ENCODE results near the gene PARVA.

The PARVA gene

GRCh38 chr11:12376259-12377081 lies 901 bp upstream of the PARVA start:
- DNase-seq = no peak

GRCh38 chr11:12377824-12378593 lies 638 bp downstream of the PARVA start:
- no peak for DNase-seq

- no peak for DNase-seq
These were observed 3.4 kb downstream of the PARVA start for GRCh38 chr11:12380565-12381325.

- no peak for DNase-seq
These were observed 4.5 kb downstream of the PARVA start for GRCh38 chr11:12381875-12382274.

- DNase-seq = no peak
These were observed 5.1 kb downstream of the PARVA start for GRCh38 chr11:12382451-12382850.

GRCh38 chr11:12386309-12386708 lies 8.9 kb downstream of the PARVA start:
- DNase-seq = no peak

- DNase-seq = no peak
These were observed 9.4 kb downstream of the PARVA start for GRCh38 chr11:12386745-12387144.

GRCh38 chr11:12388173-12388572 lies 10.8 kb downstream of the PARVA start:
- DNase-seq = no peak

GRCh38 chr11:12388939-12389670 lies 11.7 kb downstream of the PARVA start:
- no peak for DNase-seq

GRCh38 chr11:12389676-12390657 lies 12.6 kb downstream of the PARVA start:
- DNase-seq = no peak

GRCh38 chr11:12390687-12391110 lies 13.3 kb downstream of the PARVA start:
- DNase-seq = no peak

- DNase-seq = no peak
These were observed 15.3 kb downstream of the PARVA start for GRCh38 chr11:12392672-12393071.

- DNase-seq = no peak
These were observed 16.3 kb downstream of the PARVA start for GRCh38 chr11:12393691-12394090.

- DNase-seq = no peak
These were observed 17.2 kb downstream of the PARVA start for GRCh38 chr11:12394601-12395000.

- DNase-seq = no peak
These were observed 18.0 kb downstream of the PARVA start for GRCh38 chr11:12395333-12395732.

GRCh38 chr11:12397931-12398334 lies 20.6 kb downstream of the PARVA start:
- DNase-seq = no peak

- DNase-seq = no peak
These were observed 22.0 kb downstream of the PARVA start for GRCh38 chr11:12399355-12399754.

GRCh38 chr11:12402025-12402424 lies 24.7 kb downstream of the PARVA start:
- DNase-seq = no peak

GRCh38 chr11:12402691-12403120 lies 25.3 kb downstream of the PARVA start:
- no peak for DNase-seq

- no peak for DNase-seq
These were observed 26.0 kb downstream of the PARVA start for GRCh38 chr11:12403122-12403996.

All from NCI-H446 treated with DMSO at 0.1 percent for 48 hours (cell line).